HEK293T (cell line): Measurements from ENCODE around the gene AMY2B.

Source experiments
- ARNT ChIP-seq: fragments of 450-650 bp; IDR thresholded peaks from 2 replicates; pipeline ENCODE4 v1.6.1; 2017; ENCODE audit warnings: mild to moderate bottlenecking
- ELF4 ChIP-seq: fragments of 450-650 bp; IDR thresholded peaks from 2 replicates; pipeline ENCODE4 v1.6.1; 2017; ENCODE audit warnings: antibody characterized with exemption
- FOXA1 ChIP-seq: fragments of 450-650 bp; IDR thresholded peaks from 2 replicates; pipeline ENCODE4 v1.6.1; 2016; ENCODE audit warnings: mild to moderate bottlenecking
- FOXK2 ChIP-seq: fragments of 450-650 bp; IDR thresholded peaks from 2 replicates; pipeline ENCODE4 v1.6.1; 2016; ENCODE audit warnings: mild to moderate bottlenecking
- FOXM1 ChIP-seq: fragments of 450-650 bp; IDR thresholded peaks from 2 replicates; pipeline ENCODE4 v1.6.1; 2017; ENCODE audit warnings: mild to moderate bottlenecking, borderline replicate concordance
- NFRKB ChIP-seq: fragments of 450-650 bp; IDR thresholded peaks from 2 replicates; pipeline ENCODE4 v1.6.1; 2016; ENCODE audit warnings: mild to moderate bottlenecking, moderate library complexity
- SP1 ChIP-seq: fragments of 450-650 bp; IDR thresholded peaks from 2 replicates; pipeline ENCODE4 v1.6.1; 2017
- TARDBP ChIP-seq: fragments of 450-650 bp; IDR thresholded peaks from 2 replicates; pipeline ENCODE4 v1.6.1; 2016

- TF ChIP-seq ELF4 (no peak), FOXA1 (no peak), FOXM1 (no peak), FOXK2 (no peak), TARDBP (no peak), SP1 (no peak), ARNT (no peak), NFRKB (no peak)
Measured at GRCh38 chr1:103538226-103538625, 33.2 kb upstream of the AMY2B start.
